Stimulated activated CD8-positive, alpha-beta memory T cell treated with anti-CD3 and anti-CD28 coated beads, Interleukin-12 subunit alpha, Interleukin-12 subunit beta, amount 100 ng/mL, for 4 hours (primary cell): ENCODE results near the gene NAALAD2.
A peak's percentile ranks its signal among the peaks of the same experiment; 100 is the strongest.
"Not testable (repeated sequence)": the region's sequence is repeated elsewhere in the genome, so short reads cannot be mapped to it uniquely, and the experiment has no call there.

Experiments
- DNase-seq: peaks from one replicate; pipeline ENCODE4 v3.0.0-alpha.2; 2020; ENCODE audit warnings: low read depth

The NAALAD2 gene

DNA sequence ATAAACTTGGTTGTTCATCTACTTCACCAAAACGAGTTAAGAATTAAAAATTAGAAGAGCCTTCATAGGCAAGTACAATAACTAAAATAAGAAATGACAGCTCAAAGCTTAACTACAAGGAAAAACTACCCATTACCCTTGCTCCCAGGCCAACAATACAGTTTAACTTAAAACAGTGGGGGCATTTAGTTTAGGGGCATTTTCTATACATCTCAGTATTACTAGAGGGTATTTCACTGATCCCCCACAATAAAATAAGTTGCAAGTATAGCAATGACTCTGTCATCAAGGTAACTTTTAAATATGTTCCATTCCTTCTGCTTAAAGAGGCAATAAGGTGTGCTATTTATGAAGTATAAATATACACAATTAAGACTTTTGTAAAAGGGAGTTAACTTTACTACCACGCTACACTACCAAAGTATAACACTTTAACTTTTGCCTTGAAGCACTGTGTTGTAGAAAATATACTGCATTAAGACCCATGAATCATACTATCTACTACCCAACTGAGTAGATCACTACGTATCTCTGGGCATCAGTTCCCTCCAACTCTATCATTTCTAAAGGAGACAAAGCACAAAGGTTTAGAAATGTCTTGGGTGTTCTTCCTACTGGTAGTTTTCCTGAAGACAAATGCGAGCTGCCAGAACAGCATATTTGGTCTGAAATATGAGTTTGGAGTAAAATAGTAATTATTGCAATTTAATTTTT, 58.6 kb downstream of the NAALAD2 start:
- no peak for DNase-seq

DNA sequence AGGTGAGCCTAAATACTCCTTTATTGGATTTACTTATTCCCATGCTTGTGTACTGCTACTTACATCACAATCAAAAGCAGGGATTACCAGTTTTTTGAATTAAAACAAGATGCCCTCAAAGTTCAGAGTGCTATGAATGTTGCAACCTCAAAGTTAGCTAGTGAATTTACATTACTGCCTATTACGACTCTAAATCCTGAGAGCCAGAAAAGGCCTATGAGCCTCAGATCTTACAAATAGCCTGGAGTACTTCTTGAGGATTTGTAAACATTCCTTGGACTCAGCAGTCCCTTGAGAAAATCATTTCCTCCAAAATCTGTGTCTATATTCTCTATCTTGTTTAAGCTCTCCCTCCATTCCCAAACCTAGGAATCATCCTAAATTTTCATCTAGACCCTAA, 62.9 kb downstream of the NAALAD2 start:
- DNase-seq: no peak

DNA sequence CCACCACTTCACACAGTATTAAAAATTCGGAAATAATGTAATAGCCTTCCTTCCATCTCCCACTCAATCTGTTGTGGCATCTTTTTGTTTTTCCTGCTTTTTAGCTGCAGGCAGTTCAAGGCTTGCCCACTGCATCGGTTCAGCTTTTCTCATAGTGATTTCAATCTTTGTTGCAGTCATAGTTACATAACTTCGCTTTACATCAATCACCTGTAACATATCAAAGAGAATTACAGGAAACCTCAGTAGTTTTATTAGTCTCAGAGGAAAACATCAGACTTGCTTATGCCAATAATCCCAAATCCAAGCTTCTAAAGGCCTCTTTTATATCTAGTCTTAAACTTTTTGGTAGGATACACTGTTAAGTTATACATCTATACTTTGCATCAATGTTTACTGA, 67.9 kb downstream of the NAALAD2 start:
- DNase-seq: no peak

DNA sequence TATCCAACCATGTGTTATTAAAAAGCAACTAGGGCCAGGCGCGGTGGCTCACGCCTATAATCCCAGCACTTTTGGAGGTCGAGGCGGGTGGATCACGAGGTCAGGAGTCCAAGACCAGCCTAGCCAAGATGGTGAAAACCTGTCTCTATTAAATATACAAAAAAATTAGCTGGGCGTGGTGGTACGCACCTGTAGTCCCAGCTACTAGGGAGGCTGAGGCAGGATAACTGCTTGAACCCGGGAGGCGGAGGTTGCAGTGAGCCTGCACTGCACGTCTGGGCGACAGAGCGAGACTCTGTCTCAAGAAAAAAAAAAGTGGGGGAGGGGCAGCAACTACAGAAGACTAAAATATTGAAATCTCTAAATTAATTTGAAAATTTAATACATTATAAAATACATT, 69.9 kb downstream of the NAALAD2 start:
- no peak for DNase-seq

DNA sequence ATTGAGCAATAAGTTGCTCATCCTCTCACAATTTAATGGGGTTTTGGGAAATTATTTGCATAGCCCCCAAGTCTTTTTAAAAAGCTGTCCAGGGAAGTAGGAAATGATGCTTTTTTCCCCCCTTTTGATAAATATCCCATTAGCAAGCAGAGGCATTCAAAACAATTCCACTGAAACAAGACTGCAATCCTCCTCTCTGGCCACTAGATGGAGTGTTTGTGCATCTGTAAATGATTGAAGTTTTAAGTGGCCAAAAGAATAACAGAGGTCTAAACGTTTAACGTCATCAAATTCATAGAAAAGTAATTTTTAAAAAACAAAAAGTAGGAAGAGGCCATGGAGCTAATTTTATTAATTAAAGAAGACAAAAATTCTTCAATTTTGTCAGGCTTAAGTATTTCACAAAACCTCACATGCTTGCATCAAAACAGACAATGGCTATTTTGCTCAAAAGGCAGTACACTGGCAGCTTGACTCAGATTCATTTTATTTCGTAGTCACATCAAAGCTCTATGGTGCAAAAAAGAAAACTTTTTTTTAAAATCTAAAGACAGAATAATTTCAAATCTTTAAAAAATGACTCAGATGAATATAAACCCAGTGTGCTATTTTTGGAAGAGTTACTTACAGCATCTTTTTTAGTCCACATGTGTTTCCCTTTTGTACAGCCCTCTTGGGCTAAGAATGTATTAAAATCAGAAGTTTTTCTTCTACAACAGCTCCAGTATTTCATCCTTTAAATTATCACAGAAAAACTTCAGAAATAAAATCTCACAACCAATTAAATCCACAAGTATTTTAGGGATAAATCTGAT, 70.6 kb downstream of the NAALAD2 start:
- no peak for DNase-seq

DNA sequence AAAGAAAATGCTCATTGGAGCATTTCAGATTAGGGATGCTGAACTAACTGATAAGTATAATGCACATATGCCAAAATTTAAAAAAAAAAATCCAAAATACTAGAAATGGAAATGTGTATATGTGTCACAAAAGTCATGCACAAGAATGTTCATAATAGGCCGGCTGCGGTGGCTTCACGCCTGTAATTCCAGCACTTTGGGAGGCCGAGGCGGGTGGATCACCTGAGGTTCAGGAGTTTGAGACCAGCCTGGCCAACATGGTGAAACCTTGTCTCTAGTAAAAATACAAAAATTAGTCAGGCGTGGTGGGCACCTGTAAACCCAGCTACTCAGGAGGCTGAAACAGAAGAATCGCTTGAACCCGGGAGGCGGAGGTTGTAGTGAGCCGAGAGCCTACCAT, 73.5 kb downstream of the NAALAD2 start:
- DNase-seq: not testable (repeated sequence)

DNA sequence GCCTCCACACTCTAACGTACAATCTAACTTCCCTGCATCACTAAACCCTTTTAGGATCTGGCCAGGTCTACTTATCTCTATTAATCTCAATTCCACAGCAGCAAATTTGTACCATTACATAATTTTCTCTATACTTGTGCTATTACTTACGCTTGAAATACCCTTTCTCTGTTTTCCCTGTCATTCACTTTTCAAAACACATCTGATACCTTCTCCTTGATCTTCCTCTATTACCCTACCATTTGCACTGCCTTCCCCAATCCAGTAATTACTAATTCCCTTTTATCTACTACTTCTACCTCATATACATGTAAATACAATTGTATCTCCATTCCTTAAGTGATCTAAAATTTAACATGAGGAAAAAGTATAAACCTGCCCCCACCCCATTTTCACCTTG, 74.4 kb downstream of the NAALAD2 start:
- no peak for DNase-seq

DNA sequence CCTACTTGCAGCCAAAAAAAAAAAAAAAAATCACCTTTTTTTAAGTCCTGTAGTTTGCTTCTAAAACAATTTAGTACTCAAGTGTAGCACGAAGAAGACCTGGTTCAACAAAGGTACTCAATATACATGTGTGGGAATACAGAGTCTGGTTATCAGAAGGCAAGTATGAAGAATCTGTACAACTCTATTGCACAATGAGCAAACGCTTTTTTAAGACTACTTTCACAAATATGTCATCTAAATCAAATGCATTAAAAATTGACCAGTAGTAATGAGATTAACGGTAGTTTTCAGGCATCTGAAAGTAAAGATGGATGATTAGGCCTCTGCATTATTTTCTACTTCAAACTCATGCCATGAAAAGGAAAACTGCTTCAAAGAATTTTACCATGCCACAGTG, 78.9 kb downstream of the NAALAD2 start:
- DNase-seq: no peak

DNA sequence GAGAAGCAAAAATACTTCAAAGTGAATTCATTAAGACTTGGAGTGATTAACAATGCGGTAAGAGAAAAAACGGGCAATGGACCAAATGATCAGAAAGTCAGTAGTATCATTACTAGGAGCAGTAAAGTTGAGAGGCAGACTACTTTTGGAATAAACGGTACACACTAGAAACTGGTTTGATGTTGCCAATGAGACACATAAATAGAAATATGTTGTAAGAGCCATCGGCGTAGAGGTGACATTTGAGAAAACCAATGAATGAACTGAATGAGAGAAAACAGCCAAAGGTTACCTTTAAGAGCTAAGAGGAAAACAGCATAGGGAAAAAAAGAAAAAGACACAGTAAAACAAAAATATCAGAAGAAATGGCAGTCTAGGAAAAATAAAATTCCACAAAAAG, 82.1 kb downstream of the NAALAD2 start:
- no peak for DNase-seq

DNA sequence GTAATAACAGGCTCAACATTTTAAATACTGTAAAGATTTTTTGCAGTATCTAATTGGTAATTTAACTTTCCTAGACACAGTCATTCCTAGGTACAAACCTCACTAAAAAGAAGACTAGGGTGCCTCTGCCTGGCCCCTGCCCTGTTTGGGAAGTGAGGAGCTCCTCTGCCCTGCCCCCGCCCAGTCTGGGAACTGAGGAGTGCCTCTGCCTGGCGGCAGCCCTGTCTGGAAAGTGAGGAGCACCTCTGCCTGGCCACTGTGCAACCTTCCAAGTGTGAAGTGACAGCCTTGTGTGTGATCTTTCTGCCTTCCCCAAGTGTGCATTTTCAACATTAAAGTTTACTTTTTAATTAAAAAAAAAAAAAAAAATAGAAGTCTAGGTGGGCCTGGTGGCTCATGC, 84.1 kb downstream of the NAALAD2 start:
- no peak for DNase-seq

DNA sequence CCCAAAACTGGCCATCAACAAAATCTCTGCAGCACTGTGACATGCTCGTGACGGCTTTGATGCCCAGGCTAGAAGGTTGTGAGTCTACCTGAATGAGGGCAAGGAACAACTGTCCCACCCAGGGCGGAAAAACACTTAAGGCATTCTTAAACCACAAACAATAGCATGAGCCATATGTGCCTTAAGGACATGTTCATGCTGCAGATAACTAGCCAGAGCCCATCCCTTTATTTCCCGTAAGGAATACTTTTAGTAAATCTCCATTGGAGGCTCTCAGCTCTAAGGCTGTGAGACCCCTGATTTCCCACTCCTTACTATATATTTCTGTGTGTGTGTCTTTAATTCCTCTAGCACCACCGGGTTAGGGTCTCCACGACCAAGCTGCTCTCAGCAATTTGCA, 85.0 kb downstream of the NAALAD2 start:
- no peak for DNase-seq

DNA sequence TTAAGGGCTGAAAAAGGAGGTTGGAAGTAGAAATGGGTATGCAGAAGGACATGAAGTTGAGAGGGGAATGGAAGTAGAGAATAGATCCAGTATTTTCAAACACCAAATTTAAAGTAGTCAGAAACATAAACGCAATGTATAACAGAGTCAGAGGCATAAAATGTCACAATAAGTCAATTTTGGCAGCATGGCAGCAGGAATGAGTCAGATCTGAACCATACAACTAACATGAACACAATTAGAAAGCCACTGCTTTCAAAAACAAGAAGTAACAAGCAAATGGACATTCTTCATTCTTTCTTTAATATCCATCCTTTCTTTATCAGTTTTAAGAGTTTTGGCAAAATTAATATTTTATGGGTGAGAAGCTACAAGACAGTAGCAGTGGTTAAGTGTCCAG, 85.9 kb downstream of the NAALAD2 start:
- DNase-seq: no peak

DNA sequence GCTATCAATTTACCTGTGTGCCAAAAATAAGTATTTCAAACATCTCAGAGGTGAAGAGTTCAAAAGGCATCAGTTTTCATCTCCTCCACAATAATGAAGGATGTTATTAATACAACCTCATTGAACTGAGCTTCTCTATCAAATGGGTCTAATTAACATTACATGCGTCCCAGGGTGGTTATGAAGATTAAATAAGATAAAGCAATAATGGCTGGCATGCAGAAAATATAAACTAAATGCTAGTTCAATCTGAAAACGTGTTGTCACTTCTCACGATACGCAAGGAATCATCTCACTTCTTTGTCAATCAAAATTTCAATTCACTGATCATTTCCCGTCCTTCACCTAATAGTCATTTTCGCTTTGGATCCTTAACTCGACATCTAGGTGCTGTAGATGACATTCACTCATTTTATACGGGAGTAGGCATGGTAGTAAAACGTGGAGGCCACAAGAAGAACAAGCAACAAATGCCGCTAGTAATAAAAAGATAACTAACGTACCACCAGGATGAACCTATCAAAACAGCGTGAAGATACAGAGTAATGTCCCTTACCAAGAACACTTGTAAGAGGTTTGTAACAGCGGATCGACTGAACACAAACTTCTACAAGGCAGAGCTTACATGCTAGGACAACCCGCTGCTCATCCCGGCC, 87.5 kb downstream of the NAALAD2 start:
- DNase-seq: no peak

DNA sequence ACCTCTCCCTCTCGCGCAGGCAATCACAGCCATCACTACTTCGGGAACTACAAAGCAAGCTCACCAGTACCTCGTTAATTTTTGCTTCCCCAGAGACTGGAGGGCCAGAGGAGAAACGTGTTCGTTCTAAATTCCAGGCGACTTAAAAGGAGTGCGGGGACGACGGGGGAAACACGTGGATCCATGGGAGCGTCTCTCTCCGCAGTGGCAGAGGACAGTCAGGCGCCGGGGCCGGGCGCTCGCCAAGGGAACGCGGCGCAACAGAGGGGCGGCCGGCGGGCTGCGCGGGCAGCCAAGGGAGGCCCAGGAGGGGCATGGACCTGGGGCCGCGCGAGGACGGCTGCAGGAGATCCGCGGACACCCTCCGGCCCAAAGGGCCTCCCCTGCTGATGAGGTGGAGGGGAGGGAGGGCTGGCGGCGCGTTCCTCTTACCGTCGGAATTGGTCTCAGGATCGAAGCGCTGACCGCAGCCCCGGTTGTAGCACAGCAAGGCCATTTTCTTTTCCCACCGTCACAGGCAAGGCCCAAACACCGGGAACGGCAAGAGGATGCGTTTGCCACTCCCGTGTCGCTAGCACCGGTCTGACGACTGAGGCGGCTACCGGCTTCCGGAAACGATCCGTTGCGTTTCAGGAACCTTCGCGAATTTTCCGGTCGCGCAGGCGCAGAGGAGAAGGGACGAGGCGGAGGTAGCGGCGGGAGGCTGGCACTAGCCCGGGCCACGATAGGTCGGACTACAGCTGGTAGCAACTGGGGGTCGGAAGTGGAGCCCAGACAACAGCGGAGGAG, 88.2 kb downstream of the NAALAD2 start, which contains the start of gene CHORDC1:
CHORDC1 (minus strand) TSS at position 591 of the 789 bp plus-strand sequence; CDS start at position 496, 95 bp downstream.
- peak; percentile 91 for DNase-seq

DNA sequence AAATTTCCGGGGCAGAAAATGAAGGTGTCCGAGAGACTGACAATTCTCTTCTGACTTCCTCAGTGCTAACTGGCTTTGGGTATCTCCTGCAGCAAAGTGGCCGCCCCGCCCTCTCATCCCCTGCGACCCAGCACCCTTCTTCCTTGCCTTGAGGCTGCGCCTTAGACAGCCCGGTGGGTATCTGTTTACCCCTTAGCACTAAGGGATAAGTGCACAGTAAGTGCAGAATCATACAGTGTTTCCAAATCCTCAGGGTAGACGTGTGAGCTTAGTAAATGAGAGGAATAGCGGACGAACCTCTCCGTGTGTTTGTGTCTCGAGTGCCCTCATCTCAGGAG, 88.8 kb downstream of the NAALAD2 start:
- no peak for DNase-seq

DNA sequence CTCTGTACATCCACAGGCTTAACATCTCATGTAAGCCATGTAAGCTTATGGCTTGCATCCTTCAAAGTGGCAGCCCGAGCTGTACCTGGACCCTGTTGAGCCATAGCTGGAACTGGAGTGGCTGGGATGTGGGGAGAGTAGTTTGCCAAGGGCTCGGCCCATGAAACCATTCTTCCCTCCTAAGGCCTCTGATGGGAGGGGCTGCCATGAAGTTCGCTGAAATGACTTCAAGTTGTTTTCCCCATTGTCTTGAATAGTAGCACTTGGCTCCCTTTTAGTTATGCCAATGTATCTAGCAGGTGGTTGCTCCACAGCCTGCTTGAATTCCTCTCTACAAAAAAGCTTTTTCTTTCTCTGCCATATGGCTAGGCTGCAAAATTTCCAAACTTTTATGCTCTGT, 93.6 kb downstream of the NAALAD2 start:
- no peak for DNase-seq

DNA sequence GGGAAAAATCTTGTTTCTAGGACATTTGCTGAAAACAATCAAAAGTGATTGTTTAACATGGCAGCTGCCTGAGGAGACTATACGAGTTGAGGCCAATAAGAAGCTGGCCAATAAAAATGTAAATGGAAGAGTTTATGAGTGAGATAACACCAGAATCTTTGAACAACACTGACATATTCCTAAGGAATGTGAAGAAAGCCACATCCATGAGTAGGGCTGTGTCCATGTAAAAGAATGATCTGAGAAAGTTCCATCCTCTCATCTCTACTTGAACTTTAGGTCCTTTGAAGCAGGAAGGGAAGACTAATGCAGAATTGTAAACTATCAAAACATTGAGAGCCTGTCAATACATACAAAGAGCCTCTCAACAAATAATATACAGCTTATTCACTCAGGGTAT, 95.3 kb downstream of the NAALAD2 start:
- DNase-seq: no peak

DNA sequence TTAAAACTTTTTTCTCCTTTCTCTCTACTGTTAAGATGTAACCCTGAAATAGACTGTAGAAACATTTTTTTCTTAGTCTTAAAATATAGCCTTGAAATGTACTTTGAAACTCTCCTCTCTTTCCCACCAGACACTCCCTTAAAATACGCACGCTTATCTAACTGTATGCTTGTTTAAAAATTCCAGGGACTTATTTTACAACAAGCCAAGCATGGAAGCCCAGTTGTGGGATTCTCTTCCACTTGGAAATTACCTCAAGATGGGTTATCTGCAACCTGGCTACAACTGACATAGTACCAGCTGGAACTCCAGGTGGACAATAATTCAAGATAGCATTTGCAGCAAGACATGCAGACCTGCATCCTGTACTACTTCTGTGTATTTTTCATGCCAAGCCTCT, 100.5 kb downstream of the NAALAD2 start:
- DNase-seq: no peak

DNA sequence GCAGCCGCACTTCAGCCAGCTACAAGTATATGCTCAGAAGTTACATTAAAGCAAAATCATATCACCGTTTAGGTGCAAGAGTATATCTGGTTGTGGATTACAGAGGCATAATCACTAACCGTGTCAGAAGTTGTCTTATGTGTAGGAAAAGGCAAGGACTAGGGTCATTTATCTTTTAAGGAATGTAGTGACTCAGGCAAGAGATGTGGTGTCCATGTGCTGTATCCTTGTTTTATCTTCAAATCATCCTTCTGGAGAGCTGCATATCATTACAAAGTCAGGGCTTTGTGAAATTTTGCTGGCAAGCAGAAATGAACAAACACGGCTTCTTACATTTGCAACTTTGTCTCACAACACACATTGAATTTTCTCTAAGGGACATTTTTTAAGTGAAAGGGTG, 101.1 kb downstream of the NAALAD2 start:
- DNase-seq: no peak

DNA sequence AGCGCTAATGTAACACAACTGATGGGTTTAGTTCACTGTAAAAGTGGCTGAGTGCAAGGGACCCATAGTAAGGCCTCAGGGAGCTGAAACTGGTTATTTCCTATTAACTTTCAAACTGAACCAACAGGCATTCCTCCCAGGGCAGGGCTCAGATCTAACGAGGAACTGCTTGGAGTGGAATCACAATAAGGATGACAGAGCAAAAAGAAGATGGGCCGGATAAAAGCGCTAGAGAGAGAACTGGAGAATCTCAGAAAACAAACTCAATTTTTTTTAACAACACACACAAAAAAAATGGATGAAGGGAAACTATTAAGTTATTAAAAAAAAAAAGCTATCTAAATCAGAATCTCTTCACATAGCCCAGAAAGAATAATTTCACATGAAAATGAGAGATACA, 102.5 kb downstream of the NAALAD2 start:
- DNase-seq: no peak

DNA sequence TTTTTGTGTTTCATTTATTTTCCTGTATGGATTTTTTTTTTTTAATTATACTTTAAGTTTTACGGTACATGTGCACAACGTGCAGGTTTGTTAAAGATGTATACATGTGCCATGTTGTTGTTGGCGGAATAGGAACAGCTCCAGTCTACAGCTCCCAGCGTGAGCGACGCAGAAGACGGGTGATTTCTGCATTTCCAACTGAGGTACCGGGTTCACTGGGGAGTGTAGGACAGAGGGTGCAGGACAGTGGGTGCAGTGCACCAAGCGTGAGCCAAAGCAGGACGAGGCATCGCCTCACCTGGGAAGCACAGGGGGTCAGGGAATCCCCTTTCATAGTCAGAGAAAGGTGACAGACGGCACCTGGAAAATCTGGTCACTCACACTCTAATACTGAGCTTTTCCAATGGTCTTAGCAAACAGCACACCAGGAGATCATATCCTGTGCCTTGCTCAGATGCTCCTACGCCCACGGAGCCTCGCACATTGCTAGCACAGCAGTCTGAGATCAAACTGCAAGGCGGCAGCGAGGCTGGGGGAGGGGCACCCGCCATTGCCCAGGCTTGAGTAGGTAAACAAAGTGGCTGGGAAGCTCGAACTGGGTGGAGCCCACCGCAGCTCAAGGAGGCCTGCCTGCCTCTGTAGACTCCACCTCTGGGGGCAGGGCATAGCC, 105.6 kb downstream of the NAALAD2 start:
- DNase-seq: not testable (repeated sequence)

DNA sequence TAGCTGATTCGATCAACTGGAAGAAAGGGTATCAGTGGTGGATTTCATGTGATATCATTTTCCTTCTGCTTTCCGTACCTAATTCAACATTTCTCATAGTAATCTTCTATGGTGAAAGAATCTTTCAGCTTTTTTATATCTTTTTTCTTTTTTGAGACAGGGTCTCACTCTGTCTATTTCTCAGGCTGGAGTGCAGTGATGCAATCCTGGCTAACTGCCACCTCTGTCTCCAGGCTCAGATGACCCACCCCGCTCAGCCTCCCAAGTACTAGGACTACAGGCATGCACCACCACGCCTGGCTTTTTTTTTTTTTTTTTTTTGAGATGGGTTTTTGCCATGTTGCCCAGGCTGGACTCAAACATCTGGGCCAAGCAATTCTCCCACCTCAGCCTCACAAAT, 107.0 kb downstream of the NAALAD2 start:
- no peak for DNase-seq
